GM12872 (cell line): ENCODE measurements around the gene CACNA1A.

Source experiments
- CTCF ChIP-seq: IDR thresholded peaks from 3 replicates; pipeline ENCODE4 v1.5.1; 2011; ENCODE audit warnings: low read depth, mild to moderate bottlenecking, low read length, moderate library complexity; ENCODE audit not compliant: insufficient read depth

The CACNA1A gene

GRCh38 chr19:13417054-13417453 lies 89.2 kb downstream of the CACNA1A start:
- no peak for TF ChIP-seq CTCF

GRCh38 chr19:13411899-13412298 lies 94.4 kb downstream of the CACNA1A start:
- no peak for TF ChIP-seq CTCF

GRCh38 chr19:13410946-13411345 lies 95.3 kb downstream of the CACNA1A start:
- TF ChIP-seq CTCF, result no peak

- no peak for TF ChIP-seq CTCF
Measured at GRCh38 chr19:13408889-13409518, 97.3 kb downstream of the CACNA1A start.

- no peak for TF ChIP-seq CTCF
Measured at GRCh38 chr19:13404236-13404635, 102.0 kb downstream of the CACNA1A start.

- TF ChIP-seq CTCF, result no peak
Measured at GRCh38 chr19:13401388-13401787, 104.9 kb downstream of the CACNA1A start.

GRCh38 chr19:13400296-13400695 lies 106.0 kb downstream of the CACNA1A start:
- TF ChIP-seq CTCF, result no peak
